SK-N-SH (cell line): ENCODE results near the gene UTF1. TPM values are rescaled to one million over a fixed set of nuclear protein-coding genes. Genes with fewer than 3 reads are reported as not detected.

Experiments
- CTCF ChIA-PET: fragments of 300-600, 350-600 bp; formaldehyde crosslinking; extraction: SDS; loops from one replicate; lab custom pipeline; 2021; lab: Yijun Ruan, JAX
- POLR2A ChIA-PET: fragments of 350-600 bp; sonication (Branson Sonifier 250); formaldehyde crosslinking; extraction: SDS; loops from one replicate; lab custom pipeline; 2020; ENCODE audit warnings: antibody characterized with exemption, inconsistent platforms; lab: Yijun Ruan, JAX
- DNase-seq: peaks from one replicate; pipeline ENCODE4 v3.0.0; 2012
- H2AFZ ChIP-seq: fragments of 200-600 bp; sonication (generic); 2 replicates; pipeline ENCODE4 v1.8.1; 2016; ENCODE audit warnings: antibody characterized with exemption, mild to moderate bottlenecking, low read depth
- H3F3A ChIP-seq: fragments of 200-600 bp; sonication (generic); replicated peaks from 2 replicates; pipeline ENCODE3; 2016; ENCODE audit warnings: antibody characterized with exemption, mild to moderate bottlenecking; ENCODE audit not compliant: insufficient read depth
- H3K27ac ChIP-seq, 2 experiments: fragments of 200-500 bp in 1 of 2; fragments of 200-600 bp in 1 of 2; sonication (Bioruptor generic) in 1 of 2; sonication (generic), shearing (Covaris generic) in 1 of 2; 2 replicates each; pipeline versions ENCODE4 v1.5.1 to v1.6.1; 2014 to 2016; ENCODE audit warnings: low read depth in 2 of 2, inconsistent platforms in 1 of 2, low read length in 1 of 2, mild to moderate bottlenecking in 1 of 2, mixed read lengths in 1 of 2
- H3K27me3 ChIP-seq: fragments of 200-600 bp; sonication (generic), shearing (Covaris generic); 2 replicates; pipeline ENCODE4 v1.6.1; 2016; ENCODE audit warnings: mixed run types; ENCODE audit not compliant: insufficient read depth
- H3K36me3 ChIP-seq, 2 experiments: fragments of 200-500 bp in 1 of 2; fragments of 200-600 bp in 1 of 2; sonication (Bioruptor generic) in 1 of 2; sonication (generic) in 1 of 2; replicated peaks in 1 of 2; 2 replicates each; pipeline versions ENCODE3 to v1.5.1; 2014 to 2016; ENCODE audit warnings: low read length in 1 of 2, mild to moderate bottlenecking in 1 of 2; ENCODE audit not compliant: insufficient read depth in 2 of 2, control insufficient read depth in 1 of 2
- H3K4me1 ChIP-seq, 2 experiments: fragments of 200-500 bp in 1 of 2; fragments of 200-600 bp in 1 of 2; sonication (Bioruptor generic) in 1 of 2; sonication (generic), shearing (Covaris generic) in 1 of 2; 2 replicates each; pipeline versions ENCODE4 v1.5.1 to v1.6.1; 2014 to 2016; ENCODE audit warnings: low read depth in 1 of 2, low read length in 1 of 2, mixed run types in 1 of 2; ENCODE audit not compliant: insufficient read depth in 2 of 2, control insufficient read depth in 1 of 2
- H3K4me2 ChIP-seq: fragments of 200-600 bp; sonication (generic), shearing (Covaris generic); 2 replicates; pipeline ENCODE4 v1.6.1; 2017; ENCODE audit warnings: mixed run types
- H3K4me3 ChIP-seq, 2 experiments: fragments of 200-500 bp in 1 of 2; fragments of 200-600 bp in 1 of 2; sonication (Bioruptor generic) in 1 of 2; sonication (generic), shearing (Covaris generic) in 1 of 2; 2 replicates each; pipeline versions ENCODE4 v1.5.1 to v1.8.1; 2014 to 2016; ENCODE audit warnings: low read depth in 2 of 2, inconsistent platforms in 1 of 2, low read length in 1 of 2, mild to moderate bottlenecking in 1 of 2, mixed read lengths in 1 of 2, moderate library complexity in 1 of 2
- H3K79me2 ChIP-seq: fragments of 200-600 bp; sonication (generic); 2 replicates; pipeline ENCODE4 v1.8.1; 2017; ENCODE audit warnings: mild to moderate bottlenecking; ENCODE audit not compliant: insufficient read depth
- H3K9ac ChIP-seq: fragments of 200-600 bp; sonication (generic); 2 replicates; pipeline ENCODE4 v1.6.1; 2017; ENCODE audit warnings: mixed run types
- H3K9me2 ChIP-seq: fragments of 200-600 bp; sonication (generic); 2 replicates; pipeline ENCODE4 v1.6.1; 2017; ENCODE audit warnings: mixed run types
- H3K9me3 ChIP-seq: fragments of 200-600 bp; sonication (generic); 2 replicates; pipeline ENCODE4 v1.6.1; 2017; ENCODE audit warnings: mixed run types, mild to moderate bottlenecking, moderate library complexity
- H4K20me1 ChIP-seq: fragments of 200-600 bp; sonication (generic); 2 replicates; pipeline ENCODE4 v1.6.1; 2017; ENCODE audit warnings: mild to moderate bottlenecking, mixed run types; ENCODE audit not compliant: insufficient read depth
- ELF1 ChIP-seq: IDR thresholded peaks from 2 replicates; pipeline ENCODE4 v1.4.0; 2012
- EZH2phosphoT487 ChIP-seq: fragments of 200-600 bp; sonication (generic); IDR thresholded peaks from 2 replicates; pipeline ENCODE4 v1.6.1; 2017; ENCODE audit warnings: low read depth, mixed run types, mild to moderate bottlenecking, antibody characterized with exemption, moderate library complexity, borderline replicate concordance
- FOSL2 ChIP-seq: IDR thresholded peaks from 2 replicates; pipeline ENCODE4 v1.4.0; 2012; ENCODE audit warnings: low read depth, mild to moderate bottlenecking, moderate library complexity, borderline replicate concordance
- FOXM1 ChIP-seq: IDR thresholded peaks from 2 replicates; pipeline ENCODE4 v1.4.0; 2012; ENCODE audit warnings: low read depth, mild to moderate bottlenecking
- GABPA ChIP-seq: IDR thresholded peaks from 2 replicates; pipeline ENCODE4 v1.4.0; 2012; ENCODE audit warnings: low read depth, mild to moderate bottlenecking
- IRF3 ChIP-seq: fragments of 150-350 bp; IDR thresholded peaks from 2 replicates; pipeline ENCODE4 v1.6.1; 2016; ENCODE audit warnings: mild to moderate bottlenecking, low read depth, low read length
- MEF2A ChIP-seq: IDR thresholded peaks from 2 replicates; pipeline ENCODE4 v1.4.0; 2012; ENCODE audit warnings: low read depth, borderline replicate concordance
- POLR2AphosphoS5 ChIP-seq: IDR thresholded peaks from 2 replicates; pipeline ENCODE4 v1.6.1; 2012; ENCODE audit warnings: low read depth, low read length
- RAD21 ChIP-seq: IDR thresholded peaks from 2 replicates; pipeline ENCODE4 v1.6.1; 2012; ENCODE audit warnings: mild to moderate bottlenecking, low read length
- REST ChIP-seq: IDR thresholded peaks from 2 replicates; pipeline ENCODE4 v1.6.1; 2012; ENCODE audit warnings: mild to moderate bottlenecking, low read depth, low read length, moderate library complexity
- RFX5 ChIP-seq: IDR thresholded peaks from 2 replicates; pipeline ENCODE4 v1.6.1; 2012; ENCODE audit warnings: mild to moderate bottlenecking, improper control_type of control experiment, low read length
- SIN3A ChIP-seq: IDR thresholded peaks from 2 replicates; pipeline ENCODE4 v1.6.1; 2012; ENCODE audit warnings: low read depth, mild to moderate bottlenecking, low read length, moderate library complexity, borderline replicate concordance
- YY1 ChIP-seq: IDR thresholded peaks from 2 replicates; pipeline ENCODE4 v1.4.0; 2012; ENCODE audit warnings: low read depth, mild to moderate bottlenecking
- WGBS: methylation state at CpG from one replicate; pipeline ENCODE4 v1.1.6; 2017; ENCODE audit warnings: low lambda C conversion rate; 5-methylcytosine and 5-hydroxymethylcytosine counted together
- polyA plus RNA-seq, 3 experiments: library from polyadenylated mRNA; depleted of rRNA; stranded (reverse); fragments of >200 nt; gene quantifications; 2 replicates each; pipeline ENCODE4 v1.2.3, GENCODE V29; 2012

The UTF1 gene
- polyA plus RNA-seq, 1 of the 3 experiments (the other 2 are of a cell fraction), result not detected

- TF ChIP-seq REST, result no peak
- no peak for TF ChIP-seq RAD21
- TF ChIP-seq POLR2AphosphoS5, result no peak
- TF ChIP-seq FOSL2, result no peak
- no peak for TF ChIP-seq YY1
- no peak for TF ChIP-seq ELF1
Observed at GRCh38 chr10:133200621-133201031, 29.4 kb upstream of the UTF1 start (continued).

- H3K9me2 ChIP-seq, result no peaks in the 10 kb centered on the region
- no peak overlapping the region for H3K9ac ChIP-seq
- no peak overlapping the region for H3K27ac ChIP-seq
- ChIA-PET CTCF (no interaction called here), POLR2A (no interaction called here)
- 83% methylated on average over 12 of the region's 57 CpGs for WGBS
- 0 out of 2 replicates have a peak, but pooled peaks cover 5% of the 10 kb centered on the region for H3K27me3 ChIP-seq
- no peak overlapping the region for H3K4me2 ChIP-seq
- no peaks in the 10 kb centered on the region for H3F3A ChIP-seq
- no peaks in the 10 kb centered on the region for H4K20me1 ChIP-seq
- H3K4me1 ChIP-seq, result no peaks in the 10 kb centered on the region
- TF ChIP-seq RFX5 (no peak), MEF2A (no peak), FOXM1 (no peak), IRF3 (no peak), GABPA (no peak), POLR2AphosphoS5 (no peak), FOSL2 (no peak), SIN3A (no peak), YY1 (no peak), EZH2phosphoT487 (no peak)
- DNase-seq, result no peak
- no peaks in the 10 kb centered on the region for H3K79me2 ChIP-seq
- no peak overlapping the region for H2AFZ ChIP-seq
- H3K36me3 ChIP-seq, result no peaks in the 10 kb centered on the region
- H3K4me3 ChIP-seq, result no peak overlapping the region
- no peaks in the 10 kb centered on the region for H3K9me3 ChIP-seq
Observed at GRCh38 chr10:133201151-133201947, 28.7 kb upstream of the UTF1 start.
